GM12892 (cell line): Measurements from ENCODE around the gene LRGUK.

ENCODE experiments used
- POLR2A ChIP-seq: IDR thresholded peaks from 2 replicates; pipeline ENCODE4 v1.6.1; 2011; ENCODE audit warnings: low read depth, low read length, control low read depth
- TAF1 ChIP-seq: IDR thresholded peaks from 2 replicates; pipeline ENCODE4 v1.6.1; 2011; ENCODE audit warnings: low read depth, mild to moderate bottlenecking, control low read depth, low read length, borderline replicate concordance

GRCh38 chr7:134307320-134307719 lies 180.2 kb downstream of the LRGUK start:
- no peak for TF ChIP-seq POLR2A
- no peak for TF ChIP-seq TAF1
